Astrocyte (in vitro differentiated cells and primary cell): Measurements from ENCODE around the gene PRKG1. TPM values are rescaled to one million over a fixed set of nuclear protein-coding genes. Genes with fewer than 3 reads are reported as not detected.

ENCODE experiments used
- DNase-seq: peaks from one replicate; pipeline ENCODE4 v3.0.0-alpha.2; 2010; ENCODE audit warnings: low read depth
- FAIRE-seq: peaks from 2 replicates; lab custom pipeline; 2011; peaks lifted over from hg19 to GRCh38; lab: Jason Lieb, UNC
- H2AFZ ChIP-seq: 2 replicates; pipeline ENCODE4 v1.6.0; 2012; ENCODE audit warnings: low read depth, low read length, inconsistent platforms
- H3K27ac ChIP-seq: 2 replicates; pipeline ENCODE4 v1.5.1; 2011; ENCODE audit warnings: low read depth, low read length, inconsistent platforms
- H3K27me3 ChIP-seq: 2 replicates; pipeline ENCODE4 v1.6.0; 2011; ENCODE audit warnings: low read length, inconsistent platforms; ENCODE audit not compliant: insufficient read depth
- H3K36me3 ChIP-seq: 2 replicates; pipeline ENCODE4 v1.5.1; 2011; ENCODE audit warnings: low read length, inconsistent platforms; ENCODE audit not compliant: insufficient read depth
- H3K4me1 ChIP-seq: 2 replicates; pipeline ENCODE4 v1.5.1; 2011; ENCODE audit warnings: low read length, inconsistent platforms; ENCODE audit not compliant: insufficient read depth
- H3K4me2 ChIP-seq: 2 replicates; pipeline ENCODE4 v1.6.0; 2012; ENCODE audit warnings: low read length, inconsistent platforms
- H3K4me3 ChIP-seq: 2 replicates; pipeline ENCODE4 v1.5.1; 2011; ENCODE audit warnings: low read depth, mild to moderate bottlenecking, low read length, inconsistent platforms; ENCODE audit not compliant: insufficient read depth
- H3K79me2 ChIP-seq: 2 replicates; pipeline ENCODE4 v1.6.0; 2012; ENCODE audit warnings: mild to moderate bottlenecking, low read length, inconsistent platforms; ENCODE audit not compliant: insufficient read depth
- H3K9ac ChIP-seq: 2 replicates; pipeline ENCODE4 v1.6.0; 2012; ENCODE audit warnings: mild to moderate bottlenecking, low read length, inconsistent platforms
- H3K9me3 ChIP-seq: 2 replicates; pipeline ENCODE4 v1.5.1; 2012; ENCODE audit warnings: low read depth, mild to moderate bottlenecking, low read length, inconsistent platforms; ENCODE audit not compliant: insufficient read depth
- H4K20me1 ChIP-seq: 2 replicates; pipeline ENCODE4 v1.6.0; 2012; ENCODE audit warnings: low read length, inconsistent platforms; ENCODE audit not compliant: insufficient read depth
- H3K27ac Mint-ChIP-seq: one replicate; pipeline ENCODE4 v1.8.0; 2021; ENCODE audit warnings: mild to moderate bottlenecking, mixed read lengths; ENCODE audit not compliant: unreplicated experiment
- H3K27me3 Mint-ChIP-seq: one replicate; pipeline ENCODE4 v1.8.0; 2021; ENCODE audit warnings: low read depth, mixed read lengths; ENCODE audit not compliant: unreplicated experiment
- H3K36me3 Mint-ChIP-seq: one replicate; pipeline ENCODE4 v1.8.0; 2021; ENCODE audit warnings: low read depth, mixed read lengths; ENCODE audit not compliant: unreplicated experiment
- H3K4me1 Mint-ChIP-seq: one replicate; pipeline ENCODE4 v1.8.0; 2021; ENCODE audit warnings: low read depth, mixed read lengths; ENCODE audit not compliant: unreplicated experiment
- H3K4me3 Mint-ChIP-seq: one replicate; pipeline ENCODE4 v1.8.0; 2021; ENCODE audit warnings: mild to moderate bottlenecking, moderate library complexity, mixed read lengths; ENCODE audit not compliant: unreplicated experiment
- H3K9me3 Mint-ChIP-seq: one replicate; pipeline ENCODE4 v1.8.0; 2021; ENCODE audit warnings: mild to moderate bottlenecking, mixed read lengths; ENCODE audit not compliant: unreplicated experiment
- EZH2 ChIP-seq: IDR thresholded peaks from 2 replicates; pipeline ENCODE4 v1.6.1; 2012; ENCODE audit warnings: mild to moderate bottlenecking, low read length, inconsistent platforms; ENCODE audit not compliant: insufficient read depth
- total RNA-seq: library from RNA; stranded (reverse); gene quantifications from 2 replicates; pipeline ENCODE4 v1.2.1, GENCODE V29; 2021
- TF ChIP-seq, protein P1 (sequence below): IDR thresholded peaks from 2 replicates; pipeline ENCODE4 v1.5.1; 2011; ENCODE audit warnings: low read depth, mild to moderate bottlenecking, inconsistent platforms, low read length, moderate library complexity; ENCODE audit not compliant: insufficient read depth

The PRKG1 gene
- total RNA-seq, 1 donor from 2014 or later = 3.1 TPM

DNA sequence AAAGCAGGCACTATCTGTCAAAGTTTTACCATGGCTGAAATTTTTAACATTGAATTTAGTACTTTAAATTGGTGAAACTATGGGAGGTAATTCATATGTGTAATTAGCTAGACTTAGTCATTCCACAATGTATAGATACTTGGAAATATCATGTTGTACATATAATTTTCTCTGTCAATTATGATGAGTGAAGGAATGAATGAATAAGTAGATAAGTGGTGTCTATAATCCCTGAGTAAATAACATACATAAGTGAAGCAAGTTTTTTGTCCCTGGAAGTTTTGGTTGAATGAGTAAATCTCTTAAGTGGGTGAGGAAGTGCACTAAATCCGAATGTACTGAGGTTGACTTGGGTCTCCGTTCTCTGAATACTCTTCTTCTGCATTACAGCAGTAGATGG lies 424.1 kb downstream of the PRKG1 start:
- DNase-seq (no peak), FAIRE-seq (no peak)
- Mint-ChIP-seq H3K9me3 (no peaks in the 10 kb centered on the region), H3K4me1 (no peaks in the 10 kb centered on the region), H3K27ac (no peak overlapping the region), H3K27me3 (no peaks in the 10 kb centered on the region), H3K4me3 (no peak overlapping the region), H3K36me3 (no peaks in the 10 kb centered on the region)
- no peak overlapping the region for H3K4me2 ChIP-seq
- no peak overlapping the region for H3K9ac ChIP-seq
- no peaks in the 10 kb centered on the region for H3K4me1 ChIP-seq
- no peaks in the 10 kb centered on the region for H3K9me3 ChIP-seq
- no peaks in the 10 kb centered on the region for H4K20me1 ChIP-seq
- no peak overlapping the region for H3K4me3 ChIP-seq
- no peaks in the 10 kb centered on the region for H3K79me2 ChIP-seq
- H3K27ac ChIP-seq = no peak overlapping the region
- no peaks in the 10 kb centered on the region for H3K36me3 ChIP-seq
- no peak overlapping the region for H2AFZ ChIP-seq
- H3K27me3 ChIP-seq = no peaks in the 10 kb centered on the region
- TF ChIP-seq EZH2 = no peak
- TF ChIP-seq, protein P1, sequence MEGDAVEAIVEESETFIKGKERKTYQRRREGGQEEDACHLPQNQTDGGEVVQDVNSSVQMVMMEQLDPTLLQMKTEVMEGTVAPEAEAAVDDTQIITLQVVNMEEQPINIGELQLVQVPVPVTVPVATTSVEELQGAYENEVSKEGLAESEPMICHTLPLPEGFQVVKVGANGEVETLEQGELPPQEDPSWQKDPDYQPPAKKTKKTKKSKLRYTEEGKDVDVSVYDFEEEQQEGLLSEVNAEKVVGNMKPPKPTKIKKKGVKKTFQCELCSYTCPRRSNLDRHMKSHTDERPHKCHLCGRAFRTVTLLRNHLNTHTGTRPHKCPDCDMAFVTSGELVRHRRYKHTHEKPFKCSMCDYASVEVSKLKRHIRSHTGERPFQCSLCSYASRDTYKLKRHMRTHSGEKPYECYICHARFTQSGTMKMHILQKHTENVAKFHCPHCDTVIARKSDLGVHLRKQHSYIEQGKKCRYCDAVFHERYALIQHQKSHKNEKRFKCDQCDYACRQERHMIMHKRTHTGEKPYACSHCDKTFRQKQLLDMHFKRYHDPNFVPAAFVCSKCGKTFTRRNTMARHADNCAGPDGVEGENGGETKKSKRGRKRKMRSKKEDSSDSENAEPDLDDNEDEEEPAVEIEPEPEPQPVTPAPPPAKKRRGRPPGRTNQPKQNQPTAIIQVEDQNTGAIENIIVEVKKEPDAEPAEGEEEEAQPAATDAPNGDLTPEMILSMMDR = no peak

DNA sequence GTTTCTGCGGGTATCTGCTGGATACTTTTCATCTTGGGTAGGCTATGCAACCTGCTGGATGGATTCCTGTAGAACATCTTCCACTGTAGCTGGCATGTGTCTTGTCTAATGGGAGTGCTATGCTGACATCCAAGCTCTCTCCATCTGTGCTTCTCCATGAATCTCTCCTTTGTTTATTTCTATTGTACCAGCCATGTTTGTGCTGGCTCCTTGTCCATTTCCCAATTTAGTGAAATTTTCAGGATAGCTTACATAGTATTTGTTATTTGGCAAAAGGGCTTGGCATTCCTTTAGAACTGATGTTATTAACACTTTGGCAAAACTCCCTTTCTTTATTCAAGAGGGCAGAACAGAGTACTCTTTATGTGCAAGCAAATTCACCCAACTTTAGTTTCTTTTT lies 427.1 kb downstream of the PRKG1 start:
- no peaks in the 10 kb centered on the region for H3K4me1 ChIP-seq
- H2AFZ ChIP-seq = no peak overlapping the region
- no peaks in the 10 kb centered on the region for H4K20me1 ChIP-seq
- H3K4me3 Mint-ChIP-seq = no peak overlapping the region
- FAIRE-seq = no peak
- H3K9me3 ChIP-seq = no peaks in the 10 kb centered on the region
- H3K36me3 Mint-ChIP-seq = no peaks in the 10 kb centered on the region
- H3K9ac ChIP-seq = no peak overlapping the region
- H3K9me3 Mint-ChIP-seq = no peaks in the 10 kb centered on the region
- TF ChIP-seq, protein P1 = no peak
- no peak for TF ChIP-seq EZH2
- H3K27me3 Mint-ChIP-seq = no peaks in the 10 kb centered on the region
- H3K27ac Mint-ChIP-seq = no peak overlapping the region
- H3K4me1 Mint-ChIP-seq = no peaks in the 10 kb centered on the region
- H3K36me3 ChIP-seq = no peaks in the 10 kb centered on the region
- no peak overlapping the region for H3K4me3 ChIP-seq
- DNase-seq = no peak
- no peaks in the 10 kb centered on the region for H3K27me3 ChIP-seq
- H3K4me2 ChIP-seq = no peak overlapping the region
- no peak overlapping the region for H3K27ac ChIP-seq
- H3K79me2 ChIP-seq = no peaks in the 10 kb centered on the region

DNA sequence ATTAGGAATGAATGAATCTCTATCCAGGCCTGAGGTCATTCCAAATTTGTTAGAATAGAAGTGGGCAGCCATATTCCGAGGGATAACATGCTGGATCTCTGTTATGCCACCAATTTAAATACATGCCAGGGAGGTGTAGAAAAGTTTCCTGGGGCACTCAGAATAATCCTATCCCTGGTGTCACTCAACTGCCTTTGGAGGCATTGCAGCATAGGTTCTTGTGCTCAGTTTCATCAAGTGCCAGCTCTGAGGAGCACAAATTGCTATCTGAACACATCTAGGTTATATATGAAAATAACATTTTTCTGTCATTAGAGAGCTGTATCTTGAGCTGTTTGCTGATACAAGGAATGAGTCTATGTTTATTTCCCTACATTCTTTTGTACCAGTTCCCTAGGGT lies 427.8 kb downstream of the PRKG1 start:
- no peaks in the 10 kb centered on the region for H3K36me3 ChIP-seq
- no peak for DNase-seq
- Mint-ChIP-seq H3K4me1 (no peaks in the 10 kb centered on the region), H3K36me3 (no peaks in the 10 kb centered on the region), H3K9me3 (no peaks in the 10 kb centered on the region), H3K27ac (no peak overlapping the region), H3K27me3 (no peaks in the 10 kb centered on the region), H3K4me3 (no peak overlapping the region)
- H3K4me3 ChIP-seq = no peak overlapping the region
- H3K9me3 ChIP-seq = no peaks in the 10 kb centered on the region
- no peak overlapping the region for H3K27ac ChIP-seq
- no peaks in the 10 kb centered on the region for H4K20me1 ChIP-seq
- no peak overlapping the region for H2AFZ ChIP-seq
- no peak overlapping the region for H3K4me2 ChIP-seq
- H3K79me2 ChIP-seq = no peaks in the 10 kb centered on the region
- no peak overlapping the region for H3K9ac ChIP-seq
- H3K4me1 ChIP-seq = no peaks in the 10 kb centered on the region
- TF ChIP-seq EZH2 = no peak
- TF ChIP-seq, protein P1 = no peak
- FAIRE-seq = no peak
- no peaks in the 10 kb centered on the region for H3K27me3 ChIP-seq
